ENCODE data around the gene FYN.

FYN gene

DNA sequence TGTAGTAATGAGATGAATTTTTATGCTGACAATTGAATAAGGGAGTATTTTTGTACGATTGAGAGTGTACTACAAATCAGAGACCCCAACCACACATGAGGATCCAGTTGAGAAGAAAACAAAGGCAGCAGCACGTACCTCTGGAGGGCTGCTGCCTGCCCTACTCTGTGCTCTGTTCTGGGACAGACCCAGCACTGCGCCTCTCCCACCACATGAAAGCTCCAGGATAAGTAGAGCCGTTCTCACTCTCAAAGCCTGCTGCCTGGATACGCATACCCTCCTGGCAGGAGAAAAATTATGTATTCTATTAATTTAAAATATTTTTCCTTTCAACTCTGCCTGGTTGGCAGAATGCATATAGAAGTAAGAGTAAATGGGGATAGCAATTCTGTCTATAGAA is 256.1 kb downstream of the FYN start:
- H3K4me1 ChIP-seq (ENCODE audit: insufficient read depth, low read length), result no peaks in the 10 kb centered on the region
- H3K9ac ChIP-seq (ENCODE audit: low read length), result no peak overlapping the region
- no peak overlapping the region for H3K4me3 ChIP-seq (ENCODE audit: low read depth in 1 of 2, low read length in 2 of 2)
- H3K9me3 ChIP-seq (ENCODE audit: low read length), result no peaks in the 10 kb centered on the region
- no peaks in the 10 kb centered on the region for H3K27me3 ChIP-seq (ENCODE audit: control insufficient read depth in 1 of 2, insufficient read depth in 2 of 2, low read length in 2 of 2)
- H3K27ac ChIP-seq (ENCODE audit: low read depth, low read length), result no peak overlapping the region
- H3K36me3 ChIP-seq (ENCODE audit: insufficient read depth, low read length), result no peaks in the 10 kb centered on the region

DNA sequence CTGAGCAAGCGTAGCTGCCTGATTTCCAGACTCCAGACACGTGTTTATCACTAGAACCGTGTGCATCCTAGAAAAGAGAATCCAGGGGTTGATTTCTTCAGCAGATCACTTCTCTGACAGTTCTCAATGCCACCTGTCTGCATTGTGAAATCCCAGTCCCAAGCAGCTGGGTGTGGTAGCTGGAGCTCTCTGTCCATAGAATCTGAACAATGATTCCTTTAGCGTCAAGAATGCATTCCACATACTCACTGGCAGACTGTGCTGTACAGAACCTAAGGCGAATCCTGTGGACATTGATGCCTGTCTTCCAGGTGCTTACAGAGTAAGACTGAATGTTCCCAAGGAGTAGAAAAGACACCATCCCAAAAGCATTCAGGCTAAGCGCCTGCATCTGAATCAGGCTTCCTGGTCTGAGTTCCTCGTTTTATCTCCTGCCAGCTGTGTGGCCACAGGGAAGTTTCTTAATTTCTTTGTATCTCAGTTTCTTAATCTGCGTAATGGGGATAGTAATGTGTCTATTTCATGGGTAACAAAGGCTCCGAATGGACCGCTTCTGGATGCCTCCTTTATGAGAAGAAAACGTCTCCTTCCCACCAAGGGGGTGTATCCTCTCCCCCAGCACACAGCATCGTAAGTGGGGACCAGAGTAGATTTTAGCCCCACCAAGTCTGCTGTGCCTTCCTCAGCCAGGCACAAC is 257.2 kb downstream of the FYN start:
- Histone ChIP-seq H3K9ac (ENCODE audit: low read length) (no peak overlapping the region), H3K4me1 (ENCODE audit: insufficient read depth, low read length) (no peaks in the 10 kb centered on the region), H3K4me3 (ENCODE audit: low read depth in 1 of 2, low read length in 2 of 2) (no peak overlapping the region), H3K36me3 (ENCODE audit: insufficient read depth, low read length) (no peaks in the 10 kb centered on the region), H3K27ac (ENCODE audit: low read depth, low read length) (no peak overlapping the region), H3K9me3 (ENCODE audit: low read length) (no peaks in the 10 kb centered on the region), H3K27me3 (ENCODE audit: control insufficient read depth in 1 of 2, insufficient read depth in 2 of 2, low read length in 2 of 2) (no peaks in the 10 kb centered on the region)

DNA sequence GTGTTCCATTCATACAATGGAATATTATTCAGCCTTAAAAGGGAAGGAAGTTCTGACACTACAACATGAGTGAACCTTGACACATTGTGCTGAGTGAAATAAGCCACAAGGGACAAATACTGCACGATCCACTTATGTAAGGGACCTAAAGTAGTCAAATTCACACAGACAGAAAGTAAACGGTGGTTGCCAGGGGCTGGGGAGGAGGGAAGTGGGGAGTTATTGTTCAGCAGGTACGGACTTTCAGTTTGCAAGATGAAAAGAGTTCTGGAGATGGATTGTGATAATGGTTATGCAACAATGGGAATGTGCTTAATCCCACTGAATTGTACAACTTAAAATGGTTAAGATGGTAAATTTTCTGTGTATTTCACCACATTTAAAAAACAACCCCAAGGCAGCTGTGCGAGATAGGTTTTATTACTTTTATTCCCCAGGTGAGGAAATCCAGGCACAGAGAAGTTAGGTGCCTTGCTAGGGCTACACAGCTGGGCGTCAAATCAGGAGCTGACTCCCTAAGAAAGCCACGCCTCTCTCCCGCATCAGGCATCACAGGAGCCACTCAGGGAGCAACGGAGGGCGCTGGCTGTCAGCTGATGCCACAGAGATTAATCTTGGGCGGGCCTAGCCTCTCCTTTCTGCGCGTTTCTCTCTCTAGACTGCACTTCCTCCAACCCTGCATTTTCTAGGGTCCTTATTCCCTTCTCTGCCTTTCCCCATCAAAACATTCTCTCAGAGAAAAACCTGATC is 258.2 kb downstream of the FYN start:
- Histone ChIP-seq H3K27me3 (ENCODE audit: control insufficient read depth in 1 of 2, insufficient read depth in 2 of 2, low read length in 2 of 2) (no peaks in the 10 kb centered on the region), H3K27ac (ENCODE audit: low read depth, low read length) (no peak overlapping the region), H3K4me3 (ENCODE audit: low read depth in 1 of 2, low read length in 2 of 2) (no peak overlapping the region), H3K9me3 (ENCODE audit: low read length) (no peaks in the 10 kb centered on the region), H3K9ac (ENCODE audit: low read length) (no peak overlapping the region), H3K4me1 (ENCODE audit: insufficient read depth, low read length) (no peaks in the 10 kb centered on the region), H3K36me3 (ENCODE audit: insufficient read depth, low read length) (no peaks in the 10 kb centered on the region)

DNA sequence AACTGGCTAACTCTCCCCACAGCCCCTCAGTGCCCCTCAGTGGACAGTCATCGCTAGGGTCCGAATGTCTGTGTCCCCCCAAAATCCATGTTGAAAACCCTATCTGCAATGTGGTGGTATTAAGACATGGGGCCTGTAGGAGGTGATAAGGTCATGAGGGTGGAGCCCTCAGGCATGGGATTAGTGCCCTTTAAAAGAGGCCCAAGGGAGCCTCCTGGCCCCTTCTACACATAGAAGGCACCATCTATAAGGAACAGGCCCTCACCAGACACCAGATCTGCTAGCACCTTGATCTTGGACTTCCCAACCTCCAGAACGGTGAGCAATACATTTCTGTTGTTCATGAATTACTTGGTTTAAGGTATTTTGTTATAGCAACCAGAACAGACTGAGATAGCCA is 260.9 kb downstream of the FYN start:
- H3K9ac ChIP-seq (ENCODE audit: low read length), result no peak overlapping the region
- no peaks in the 10 kb centered on the region for H3K9me3 ChIP-seq (ENCODE audit: low read length)
- H3K4me3 ChIP-seq (ENCODE audit: low read depth in 1 of 2, low read length in 2 of 2), result no peak overlapping the region
- H3K36me3 ChIP-seq (ENCODE audit: insufficient read depth, low read length), result no peaks in the 10 kb centered on the region
- no peaks in the 10 kb centered on the region for H3K4me1 ChIP-seq (ENCODE audit: insufficient read depth, low read length)
- no peak overlapping the region for H3K27ac ChIP-seq (ENCODE audit: low read depth, low read length)
- H3K27me3 ChIP-seq (ENCODE audit: control insufficient read depth in 1 of 2, insufficient read depth in 2 of 2, low read length in 2 of 2), result no peaks in the 10 kb centered on the region

DNA sequence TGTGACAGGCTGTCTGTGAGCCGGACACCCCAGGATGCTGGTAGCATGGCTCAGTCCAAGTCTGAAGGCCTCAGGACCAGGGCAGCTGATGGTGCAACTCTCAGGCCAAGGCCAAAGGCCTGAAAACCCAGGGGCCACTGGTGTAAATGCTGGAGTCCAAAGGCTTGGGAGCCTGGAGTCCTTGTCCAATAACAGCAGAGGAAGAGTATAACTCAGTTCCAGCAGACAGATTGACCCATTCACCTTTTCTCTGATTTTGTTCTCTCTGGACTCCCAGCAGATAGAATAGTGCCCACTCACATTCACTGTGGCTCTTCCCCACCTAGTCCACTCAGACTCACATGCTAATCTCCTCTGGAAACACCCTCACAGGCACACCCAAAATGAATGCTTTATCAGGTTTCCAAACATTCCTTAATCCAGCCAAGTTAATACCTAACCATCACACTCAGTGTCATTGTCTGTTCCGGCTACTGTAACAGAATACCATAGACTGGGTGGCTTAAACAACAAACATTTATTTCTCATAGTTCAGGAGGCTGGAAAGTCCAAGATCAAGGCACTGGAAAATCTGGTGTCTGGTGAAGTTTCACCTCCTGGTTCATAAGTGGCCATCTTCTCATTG is 262.6 kb downstream of the FYN start:
- Histone ChIP-seq H3K9me3 (ENCODE audit: low read length) (no peaks in the 10 kb centered on the region), H3K9ac (ENCODE audit: low read length) (no peak overlapping the region), H3K36me3 (ENCODE audit: insufficient read depth, low read length) (no peaks in the 10 kb centered on the region), H3K4me3 (ENCODE audit: low read depth in 1 of 2, low read length in 2 of 2) (no peak overlapping the region), H3K27ac (ENCODE audit: low read depth, low read length) (no peak overlapping the region), H3K4me1 (ENCODE audit: insufficient read depth, low read length) (peaks cover 5% of the 10 kb centered on the region), H3K27me3 (ENCODE audit: control insufficient read depth in 1 of 2, insufficient read depth in 2 of 2, low read length in 2 of 2) (no peaks in the 10 kb centered on the region)
